Measurements from ENCODE around the gene EPHB6.

GRCh38 chr7:142873871-142874270 lies 19.0 kb downstream of the EPHB6 start:
- TF ChIP-seq CTCF (IDR thresholded peaks at IDR 0.05) (no peak), POLR2A (IDR thresholded peaks at IDR 0.05) (no peak)
